Measurements from ENCODE around the gene ICE1. TPM values are rescaled to one million over a fixed set of nuclear protein-coding genes. Genes with fewer than 3 reads are reported as not detected.
"Not testable (repeated sequence)": the region's sequence is repeated elsewhere in the genome, so short reads cannot be mapped to it uniquely, and the experiment has no call there.

Gene ICE1
- polyA plus RNA-seq, 3 donors: 4.4 to 9.5 (median 8.2) TPM

DNA sequence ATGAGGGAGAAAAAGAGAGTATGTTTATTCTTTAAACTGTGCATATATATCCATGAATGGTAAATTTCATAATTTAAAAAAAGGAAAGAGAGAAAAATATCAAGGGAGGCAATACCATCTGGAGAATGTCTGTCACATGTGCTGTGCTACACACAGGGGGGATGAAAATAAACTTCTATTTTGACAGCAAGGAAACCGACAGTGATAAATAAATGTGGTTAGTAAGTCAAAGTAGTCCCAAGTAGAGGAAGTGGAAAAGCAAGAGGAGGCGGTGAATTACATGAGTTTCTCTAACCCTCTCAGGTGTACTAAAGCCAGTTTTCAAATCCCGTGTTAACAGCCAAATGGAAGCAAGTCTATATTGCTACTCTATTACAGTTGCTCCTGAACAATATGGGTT lies 83.3 kb downstream of the ICE1 start:
- WGBS, 3 donors: 35 to 70% (median 56%) methylated on average over 3 of the region's 3 CpGs
- H3K27ac ChIP-seq (ENCODE audit: low read depth, low read length): no peak overlapping the region

DNA sequence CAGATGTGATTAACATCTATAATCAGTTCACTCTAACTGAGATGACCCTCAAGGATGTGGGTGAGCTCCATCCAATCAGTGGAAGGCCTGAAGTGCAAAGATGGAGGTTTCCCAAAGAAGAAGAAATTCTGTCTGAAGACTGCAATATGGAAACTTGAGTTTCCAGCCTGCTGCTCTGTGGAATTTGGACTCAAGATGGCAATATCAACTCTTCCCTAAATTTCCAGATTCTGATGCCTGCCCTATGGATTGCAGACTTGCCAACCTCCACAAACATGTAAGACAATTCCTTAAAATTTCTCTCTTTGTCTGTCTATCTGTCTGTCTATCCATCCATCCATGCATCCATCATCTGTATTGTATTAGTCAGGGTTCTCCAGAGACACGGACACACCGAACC lies 85.9 kb downstream of the ICE1 start:
- H3K27ac ChIP-seq (ENCODE audit: low read depth, low read length): no peak overlapping the region
- WGBS, 3 donors: 57 to 85% (median 77%) methylated on average over 2 of the region's 2 CpGs

DNA sequence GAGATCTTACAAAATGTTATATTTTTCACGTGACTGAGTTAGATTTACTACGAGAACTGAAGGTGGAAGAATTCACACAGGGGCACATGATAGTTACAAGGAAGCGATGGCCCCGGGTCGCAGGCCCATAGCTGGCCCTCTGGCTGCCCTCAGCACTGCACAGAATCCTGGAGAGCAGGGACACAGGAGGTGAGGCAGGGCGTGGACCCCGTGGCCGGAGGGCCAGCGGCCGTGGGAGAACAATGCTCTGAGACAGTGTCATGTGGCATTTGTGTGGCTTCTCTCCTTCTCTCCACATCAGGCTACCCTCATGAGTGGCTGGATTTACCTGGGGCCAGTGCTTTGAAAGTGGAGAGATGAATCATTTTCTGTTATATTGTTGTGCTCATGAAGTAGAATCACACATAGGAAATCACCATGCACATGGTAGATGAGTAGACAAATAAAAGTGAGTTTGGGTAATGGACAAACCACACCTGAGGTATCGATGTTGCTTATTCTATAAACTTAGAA lies 89.5 kb downstream of the ICE1 start:
- no peak overlapping the region for H3K27ac ChIP-seq (ENCODE audit: low read depth, low read length)
- WGBS, 3 donors: 89 to 90% (median 90%) methylated on average over 11 of the region's 11 CpGs

DNA sequence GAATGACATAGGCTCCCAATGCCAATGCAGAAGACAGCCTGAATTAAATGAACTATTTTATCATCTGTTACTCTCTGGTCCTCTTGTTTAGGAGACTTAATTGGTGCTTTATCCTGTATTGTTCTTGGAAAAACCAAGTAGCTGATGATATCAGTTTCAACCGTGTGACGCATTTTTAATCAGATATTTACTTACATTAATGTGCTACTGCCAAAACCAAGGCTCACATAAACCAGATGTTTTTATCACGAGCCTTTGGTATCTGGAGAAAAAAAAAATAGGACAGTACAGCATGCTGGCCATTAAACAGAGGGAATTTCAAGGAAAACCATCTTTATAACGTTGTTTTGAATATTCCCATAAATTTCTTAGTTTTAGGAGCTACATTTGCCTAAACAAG lies 90.1 kb downstream of the ICE1 start:
- WGBS, 3 donors: 50 to 57% (median 53%) methylated on average over 4 of the region's 4 CpGs
- no peak overlapping the region for H3K27ac ChIP-seq (ENCODE audit: low read depth, low read length)

DNA sequence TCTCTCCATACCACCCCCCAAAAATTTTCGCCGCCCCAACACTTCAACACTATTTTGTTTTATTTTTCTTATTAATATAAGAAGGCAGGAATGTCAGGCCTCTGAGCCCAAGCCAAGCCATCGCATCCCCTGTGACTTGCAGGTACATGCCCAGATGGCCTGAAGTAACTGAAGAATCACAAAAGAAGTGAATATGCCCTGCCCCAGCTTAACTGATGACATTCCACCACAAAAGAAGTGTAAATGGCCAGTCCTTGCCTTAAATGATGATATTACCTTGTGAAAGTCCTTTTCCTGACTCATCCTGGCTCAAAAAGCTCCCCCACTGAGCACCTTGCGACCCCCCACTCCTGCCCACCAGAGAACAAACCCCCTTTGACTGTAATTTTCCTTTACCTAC lies 98.1 kb downstream of the ICE1 start:
- 83 to 94% (median 94%) methylated on average over 2 of the region's 4 CpGs for WGBS, 3 donors
- not testable (repeated sequence) for H3K27ac ChIP-seq (ENCODE audit: low read depth, low read length)

DNA sequence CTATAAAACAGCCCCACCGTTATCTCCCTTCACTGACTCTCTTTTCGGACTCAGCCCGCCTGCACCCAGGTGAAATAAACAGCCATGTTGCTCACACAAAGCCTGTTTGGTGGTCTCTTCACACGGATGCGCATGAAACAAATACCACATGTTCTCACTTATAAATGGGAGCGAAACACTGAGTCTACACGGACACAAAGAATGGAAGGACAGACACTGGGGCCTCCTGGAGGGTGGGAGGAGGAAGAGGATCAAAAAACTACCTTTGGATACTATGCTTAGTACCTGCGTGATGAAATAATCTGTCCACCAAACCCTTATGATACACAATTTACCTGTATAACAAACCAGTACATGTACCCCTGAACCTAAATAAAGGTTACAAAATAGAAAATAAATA lies 98.6 kb downstream of the ICE1 start:
- 64 to 79% (median 76%) methylated on average over 6 to 7 of the region's 8 CpGs for WGBS, 3 donors

DNA sequence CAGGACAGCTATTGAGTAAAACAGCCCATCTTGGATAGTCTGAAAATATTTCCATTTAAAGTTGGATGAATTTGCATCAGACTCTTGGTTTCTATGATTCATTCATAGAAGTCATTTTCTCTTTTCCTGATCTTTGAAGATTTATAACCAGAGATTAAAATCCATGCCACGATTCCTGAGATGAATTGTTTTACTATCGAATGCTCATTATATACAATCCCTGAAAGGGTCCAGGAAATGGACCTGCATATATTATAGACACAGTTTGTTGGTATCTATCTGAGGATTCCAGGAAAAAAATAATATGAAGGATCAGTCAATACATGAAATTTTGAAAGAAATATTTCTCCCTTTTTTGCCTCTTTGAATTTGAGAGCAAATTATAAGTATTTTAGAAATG lies 99.0 kb downstream of the ICE1 start:
- 72 to 88% (median 88%) methylated on average over 2 of the region's 2 CpGs for WGBS, 3 donors
- no peak overlapping the region for H3K27ac ChIP-seq (ENCODE audit: low read depth, low read length)

More for the DNA sequence above, 98.6 kb downstream of the ICE1 start:
- no peak overlapping the region for H3K27ac ChIP-seq (ENCODE audit: low read depth, low read length)

DNA sequence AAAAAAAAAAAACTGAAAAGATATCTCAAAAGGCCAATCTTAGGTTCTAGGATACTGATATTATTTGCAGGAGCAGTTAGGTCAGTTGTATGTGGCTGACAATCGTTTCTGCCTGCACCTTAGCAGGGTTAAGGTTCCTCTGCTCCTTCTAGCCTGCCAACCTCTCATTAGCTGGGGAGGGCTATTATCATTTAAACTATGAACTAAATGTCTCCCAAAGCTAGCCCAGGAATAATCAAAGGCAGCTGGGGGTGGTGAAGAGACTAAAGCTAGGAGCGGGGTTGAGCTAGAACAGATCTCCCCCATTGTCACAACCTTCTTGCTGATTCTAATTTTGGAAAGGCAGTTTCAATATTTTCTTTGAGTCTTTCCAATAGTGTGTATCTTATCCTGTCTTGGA lies 99.9 kb downstream of the ICE1 start:
- 80 to 84% (median 83%) methylated on average over 2 of the region's 2 CpGs for WGBS, 3 donors
- no peak overlapping the region for H3K27ac ChIP-seq (ENCODE audit: low read depth, low read length)

DNA sequence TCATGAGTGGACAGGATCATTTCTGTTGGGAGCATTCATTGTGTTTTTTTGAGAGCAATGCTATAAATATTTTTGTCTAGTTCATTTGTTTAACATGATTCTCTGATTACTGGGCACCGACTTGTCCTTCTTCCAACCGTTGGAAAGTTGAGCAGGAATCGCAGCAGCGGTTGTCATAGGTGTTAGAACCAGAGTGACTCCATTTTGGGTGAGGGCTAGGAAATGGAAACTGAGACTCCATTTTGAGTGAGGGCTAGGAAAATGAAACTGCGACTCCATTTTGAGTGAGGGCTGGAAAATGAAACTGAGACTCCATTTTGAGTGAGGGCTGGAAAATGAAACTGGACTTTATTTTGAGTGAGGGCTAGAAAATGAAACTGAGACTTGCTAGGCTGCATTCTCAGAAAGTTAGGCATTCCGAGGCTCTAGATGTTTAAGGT lies 100.6 kb downstream of the ICE1 start:
- whole genome bisulfite sequencing, 3 donors: 78 to 85% (median 84%) methylated on average over 6 of the region's 6 CpGs

DNA sequence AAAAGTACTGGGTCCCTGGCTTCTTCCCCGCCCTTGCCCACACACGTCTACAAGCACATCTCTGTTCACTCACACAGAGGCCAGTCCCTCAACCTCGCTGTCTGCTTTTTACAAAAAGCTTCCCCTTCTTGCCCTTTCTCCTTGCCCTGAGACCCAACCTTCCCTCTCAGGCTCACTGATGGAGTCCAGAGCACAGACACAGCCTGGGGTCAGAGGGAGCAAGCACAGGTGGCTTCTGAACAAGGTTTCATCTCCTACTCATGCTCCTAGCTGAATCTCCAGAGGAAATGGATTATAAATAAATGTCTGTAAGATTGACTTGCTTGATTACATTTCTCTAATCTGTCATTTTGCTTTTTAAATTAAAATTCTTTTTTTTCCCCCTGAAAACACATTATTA lies 101.8 kb downstream of the ICE1 start:
- WGBS, 3 donors: 78 to 84% (median 79%) methylated on average over 3 of the region's 3 CpGs

More for the DNA sequence above, 100.6 kb downstream of the ICE1 start:
- H3K27ac ChIP-seq (ENCODE audit: low read depth, low read length): no peak overlapping the region

DNA sequence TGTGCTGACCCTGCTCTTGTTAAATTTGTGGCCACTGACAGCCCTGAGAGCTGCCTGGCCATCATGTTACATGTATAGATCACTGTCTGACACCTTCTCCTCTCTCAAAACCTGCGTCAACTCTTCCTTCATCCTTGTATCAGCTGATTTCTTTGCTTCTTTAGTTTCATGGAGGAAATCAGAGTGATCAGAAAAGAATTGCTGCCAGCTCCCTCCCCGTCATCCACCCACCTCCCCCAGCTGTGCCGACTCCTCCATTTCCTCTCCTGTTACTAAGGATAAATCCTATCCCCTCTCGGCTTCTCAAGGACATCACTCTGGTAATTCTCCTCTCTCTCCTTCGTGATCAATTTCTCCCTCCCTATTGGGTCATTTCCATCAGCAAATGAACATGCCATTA lies 108.9 kb downstream of the ICE1 start:
- 22 to 58% (median 49%) methylated on average over 5 of the region's 5 CpGs for WGBS, 3 donors

More for the DNA sequence above, 101.8 kb downstream of the ICE1 start:
- H3K27ac ChIP-seq (ENCODE audit: low read depth, low read length): no peak overlapping the region

DNA sequence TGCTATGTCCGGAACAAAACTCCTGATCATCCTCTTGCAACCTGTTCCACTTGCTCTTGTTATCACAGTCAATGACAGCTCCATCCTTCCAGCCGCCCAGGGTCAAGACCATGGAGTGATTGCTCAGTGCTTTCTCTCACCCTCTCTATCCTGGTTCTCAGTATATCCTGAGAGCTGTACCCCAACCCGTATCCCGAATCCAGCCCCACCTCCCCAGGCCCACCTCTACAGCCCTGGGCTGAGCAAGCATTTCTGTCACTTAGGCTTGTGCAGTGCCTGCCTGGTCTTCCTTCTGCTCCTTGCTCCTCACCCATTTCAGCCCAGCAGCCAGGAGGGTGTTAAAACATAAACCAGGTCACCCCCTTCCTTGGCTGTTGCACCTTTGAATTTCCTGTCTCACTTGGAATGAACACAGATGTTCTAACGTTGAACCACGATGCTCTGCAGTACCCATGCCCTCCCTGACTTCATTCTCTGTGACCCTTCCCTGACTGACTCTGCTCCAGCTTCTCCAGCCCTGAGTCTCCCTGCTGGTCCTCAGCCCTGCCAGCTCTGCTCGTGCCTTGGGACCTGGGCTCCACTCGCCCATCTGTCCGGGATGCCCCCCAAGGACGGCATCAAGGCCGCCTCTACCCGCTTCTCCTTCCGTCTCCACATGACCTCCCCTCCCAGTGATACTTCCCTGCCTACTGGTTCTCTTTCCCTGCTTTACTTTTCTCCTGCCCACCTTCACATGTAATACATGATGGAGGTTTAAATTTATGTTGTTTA lies 110.0 kb downstream of the ICE1 start:
- 77 to 84% (median 81%) methylated on average over 13 of the region's 13 CpGs for WGBS, 3 donors
- H3K27ac ChIP-seq (ENCODE audit: low read depth, low read length): no peak overlapping the region

More for the DNA sequence above, 108.9 kb downstream of the ICE1 start:
- H3K27ac ChIP-seq (ENCODE audit: low read depth, low read length): no peak overlapping the region

DNA sequence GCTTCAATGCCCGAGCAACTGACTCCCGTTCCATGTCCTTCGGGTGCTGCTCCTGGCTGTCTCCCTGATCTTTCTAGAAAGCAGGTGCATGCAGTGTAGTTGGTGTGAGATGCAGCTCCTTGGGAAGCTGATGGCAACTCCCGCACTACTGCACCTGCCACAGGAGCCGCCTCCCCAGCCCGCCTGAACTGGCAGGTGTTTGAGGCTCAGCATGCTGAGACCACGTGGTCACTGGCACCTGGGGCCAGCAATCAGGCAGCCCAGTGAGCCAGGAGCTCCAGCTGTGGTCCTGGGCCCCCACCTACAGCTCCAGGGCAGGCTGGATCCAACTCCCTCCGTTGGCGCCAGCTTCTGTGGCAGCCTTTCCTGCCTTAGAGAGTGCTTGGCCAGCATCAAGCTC lies 111.5 kb downstream of the ICE1 start:
- WGBS, 3 donors: 64 to 84% (median 80%) methylated on average over 9 of the region's 9 CpGs
- H3K27ac ChIP-seq (ENCODE audit: low read depth, low read length): no peak overlapping the region

DNA sequence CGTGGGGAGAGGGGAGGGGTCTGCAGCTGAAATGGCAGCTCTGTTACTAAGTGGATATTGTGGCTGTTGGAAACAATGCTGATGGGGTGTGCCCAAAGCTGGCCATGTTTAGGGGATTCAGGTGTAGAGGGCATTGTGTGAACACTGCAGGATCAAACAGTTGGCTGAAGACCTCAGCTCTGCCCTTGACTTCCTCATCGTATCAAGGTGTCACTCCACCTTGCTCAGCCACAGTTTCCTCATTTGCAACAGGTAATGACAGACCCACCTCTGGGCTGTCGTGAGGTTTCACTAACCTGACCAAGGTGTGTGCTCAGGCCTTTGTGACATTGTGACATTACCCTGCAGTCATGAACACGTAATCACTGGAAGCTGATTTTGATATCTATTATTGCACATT lies 111.9 kb downstream of the ICE1 start:
- no peak overlapping the region for H3K27ac ChIP-seq (ENCODE audit: low read depth, low read length)
- WGBS, 3 donors: 70 to 83% (median 82%) methylated on average over 4 of the region's 4 CpGs

DNA sequence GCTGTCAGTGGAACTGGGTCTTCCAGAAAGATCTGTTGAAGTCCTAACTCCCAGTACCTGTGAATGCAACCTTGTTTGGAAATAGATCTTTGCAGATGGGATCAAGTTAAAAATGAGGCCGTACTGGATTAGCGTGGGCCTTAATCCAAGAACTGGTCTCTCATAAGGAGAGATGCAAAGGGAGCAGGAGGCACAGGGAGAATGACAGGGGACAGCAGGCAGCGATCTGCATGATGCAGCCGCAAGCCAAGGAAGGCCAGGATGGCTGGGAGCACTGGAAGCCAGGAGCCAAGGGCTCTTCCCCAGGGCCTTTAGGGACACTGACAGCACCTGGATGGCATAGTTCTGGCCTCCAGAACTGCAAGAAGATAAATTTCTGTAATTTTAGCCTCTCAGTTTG lies 114.4 kb downstream of the ICE1 start:
- no peak overlapping the region for H3K27ac ChIP-seq (ENCODE audit: low read depth, low read length)
- 79 to 92% (median 87%) methylated on average over 4 of the region's 4 CpGs for WGBS, 3 donors

DNA sequence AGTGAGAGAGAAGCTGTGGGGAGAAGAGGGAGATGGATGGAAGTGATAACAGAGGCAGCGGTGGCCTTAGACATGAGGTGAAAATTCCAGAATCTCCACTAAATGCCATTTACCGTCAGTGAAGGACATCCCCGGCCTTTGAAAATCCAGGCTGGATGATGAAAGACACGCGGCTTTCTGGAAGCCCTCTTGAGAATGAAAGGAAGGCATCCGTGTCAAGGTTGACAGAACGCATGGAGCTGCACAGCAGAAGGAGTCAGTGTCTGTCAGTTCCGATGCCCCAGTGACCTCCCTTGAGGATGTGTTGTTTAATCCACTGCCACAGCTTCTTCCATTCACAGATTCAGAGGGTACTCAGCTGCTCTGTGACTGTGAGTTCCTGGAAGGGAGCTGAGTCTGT lies 114.9 kb downstream of the ICE1 start:
- no peak overlapping the region for H3K27ac ChIP-seq (ENCODE audit: low read depth, low read length)
- WGBS, 3 donors: 63 to 76% (median 75%) methylated on average over 8 of the region's 8 CpGs

DNA sequence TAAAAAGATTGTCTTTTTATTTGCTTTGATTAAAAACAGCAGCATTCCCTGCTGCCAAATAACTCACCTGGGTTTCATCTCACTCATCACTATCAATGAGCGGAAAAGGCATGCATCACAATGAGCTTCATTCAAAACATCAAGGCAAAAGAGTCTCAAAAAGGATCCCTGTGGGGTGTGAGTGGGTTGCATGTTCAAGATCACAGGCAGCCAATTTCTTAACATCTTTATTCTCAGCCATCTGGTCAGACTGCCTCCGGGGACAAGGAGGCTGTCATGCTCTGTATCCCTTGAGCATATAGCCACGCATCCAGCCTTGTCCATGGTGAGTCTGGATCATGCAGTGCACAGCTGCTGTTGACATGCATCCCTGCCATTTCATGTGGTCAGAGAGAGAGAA lies 117.1 kb downstream of the ICE1 start:
- WGBS, 3 donors: 42 to 57% (median 55%) methylated on average over 3 of the region's 3 CpGs
- H3K27ac ChIP-seq (ENCODE audit: low read depth, low read length): no peak overlapping the region

All from adipose tissue (tissue), 3 donors.